PC-9 (cell line): Measurements from ENCODE around the gene TBX20. TPM values are rescaled to one million over a fixed set of nuclear protein-coding genes. Genes with fewer than 3 reads are reported as not detected.

Experiments used
- BruUV-seq: library from RNA; stranded (reverse); fragments of 400-500 nt; replicated peaks from 2 replicates; lab custom pipeline; 2021; lab: Mats Ljungman, UMichigan
- CTCF ChIA-PET: fragments of 300-600 bp; sonication (Branson Sonifier 250); formaldehyde crosslinking; loops from one replicate; lab custom pipeline; 2022; ENCODE audit warnings: antibody characterized with exemption; lab: Charles Lee
- POLR2A ChIA-PET: fragments of 300-600 bp; sonication (Branson Sonifier 250); formaldehyde crosslinking; loops from one replicate; lab custom pipeline; 2022; ENCODE audit warnings: antibody characterized with exemption; ENCODE audit not compliant: unreplicated experiment; lab: Charles Lee
- DNase-seq, 2 experiments: peaks; one replicate each; pipeline versions ENCODE4 v3.0.0 to v3.0.0-alpha.2; 2015 to 2022; ENCODE audit warnings: mixed read lengths in 1 of 2
- H2AFZ ChIP-seq: fragments of 200-600 bp; sonication (generic); 2 replicates; pipeline ENCODE4 v1.8.1; 2017; ENCODE audit warnings: antibody characterized with exemption
- H3F3A ChIP-seq: fragments of 200-600 bp; sonication (generic); 2 replicates; pipeline ENCODE4 v1.8.1; 2017; ENCODE audit warnings: antibody characterized with exemption, mild to moderate bottlenecking, low read depth; ENCODE audit not compliant: insufficient read depth
- H3K27ac ChIP-seq: fragments of 200-600 bp; sonication (generic); 2 replicates; pipeline ENCODE4 v1.6.1; 2016; ENCODE audit warnings: mixed run types
- H3K27me3 ChIP-seq: fragments of 200-600 bp; sonication (generic); 2 replicates; pipeline ENCODE4 v1.6.1; 2016; ENCODE audit warnings: low read depth, mixed run types; ENCODE audit not compliant: insufficient read depth
- H3K36me3 ChIP-seq: fragments of 200-600 bp; sonication (generic); 2 replicates; pipeline ENCODE4 v1.6.1; 2016; ENCODE audit warnings: low read depth, mixed run types
- H3K4me1 ChIP-seq: fragments of 200-600 bp; sonication (generic); replicated peaks from 2 replicates; pipeline ENCODE4 v1.6.1; 2016; ENCODE audit warnings: mixed run types; ENCODE audit not compliant: insufficient read depth
- H3K4me2 ChIP-seq: fragments of 200-600 bp; sonication (generic); 2 replicates; pipeline ENCODE4 v1.6.1; 2017; ENCODE audit warnings: mixed run types
- H3K4me3 ChIP-seq: fragments of 200-600 bp; sonication (generic); 2 replicates; pipeline ENCODE4 v1.6.1; 2016; ENCODE audit warnings: mixed run types
- H3K79me2 ChIP-seq: fragments of 200-600 bp; sonication (generic); 2 replicates; pipeline ENCODE4 v1.6.1; 2017; ENCODE audit warnings: low read depth, mixed run types
- H3K9me2 ChIP-seq: fragments of 200-600 bp; sonication (generic); 2 replicates; pipeline ENCODE4 v1.8.1; 2017; ENCODE audit warnings: mild to moderate bottlenecking; ENCODE audit not compliant: insufficient read depth
- H3K9me3 ChIP-seq: fragments of 200-600 bp; sonication (generic); 2 replicates; pipeline ENCODE4 v1.8.1; 2016; ENCODE audit warnings: low read depth; ENCODE audit not compliant: insufficient read depth
- H4K20me1 ChIP-seq: fragments of 200-600 bp; sonication (generic); 2 replicates; pipeline ENCODE4 v1.8.1; 2017; ENCODE audit not compliant: insufficient read depth
- CTCF ChIP-seq: fragments of 200-600 bp; sonication (generic); conservative IDR thresholded peaks from 2 replicates; pipeline ENCODE4 v1.6.1; 2017; ENCODE audit warnings: mixed run types, antibody characterized with exemption, mild to moderate bottlenecking, moderate library complexity
- EZH2 ChIP-seq: fragments of 200-600 bp; sonication (generic); IDR thresholded peaks from 2 replicates; pipeline ENCODE4 v1.8.0; 2017; ENCODE audit warnings: antibody characterized with exemption, low read depth
- intact Hi-C: fragments of 100-400 bp; cut with micrococcal nuclease; formaldehyde crosslinking; loops from one replicate; pipeline ENCODE4 v1.10.0; 2022; ENCODE audit not compliant: unreplicated experiment
- total RNA-seq: library from RNA; stranded (reverse); gene quantifications from 2 replicates; pipeline ENCODE4 v1.2.3, GENCODE V29; 2021

Gene TBX20
- total RNA-seq, 1 experiment from 2014 or later, result 1.1 TPM

- TF ChIP-seq EZH2, result no peak
- no peak for TF ChIP-seq CTCF
- intact Hi-C loops, result no loop called here
- no peaks in the 10 kb centered on the region for H3K4me1 ChIP-seq
- H3K36me3 ChIP-seq, result no peaks in the 10 kb centered on the region
- CTCF ChIA-PET, result no interaction called here
- H3K9me3 ChIP-seq, result no peaks in the 10 kb centered on the region
- no peaks in the 10 kb centered on the region for H3F3A ChIP-seq
- DNase-seq, result no peak
- no peak overlapping the region for H3K4me3 ChIP-seq
- H3K27ac ChIP-seq, result no peak overlapping the region
- no peak overlapping the region for H3K4me2 ChIP-seq
- no peaks in the 10 kb centered on the region; the same call in none of the 2 replicates for H3K9me2 ChIP-seq
- H2AFZ ChIP-seq, result no peak overlapping the region
- H4K20me1 ChIP-seq, result no peaks in the 10 kb centered on the region
- H3K27me3 ChIP-seq, result no peaks in the 10 kb centered on the region
- no peaks in the 10 kb centered on the region for H3K79me2 ChIP-seq
- BruUV-seq, result no TSS peak
- POLR2A ChIA-PET, result no interaction called here
Observed at GRCh38 chr7:35277359-35277758, 23.5 kb upstream of the TBX20 start.

- Histone ChIP-seq H3K4me1 (no peaks in the 10 kb centered on the region), H3F3A (no peaks in the 10 kb centered on the region), H4K20me1 (no peaks in the 10 kb centered on the region), H3K9me2 (no peaks in the 10 kb centered on the region; the same call in none of the 2 replicates), H3K4me3 (no peak overlapping the region), H3K4me2 (no peak overlapping the region), H3K27ac (no peak overlapping the region), H3K9me3 (no peaks in the 10 kb centered on the region), H3K27me3 (no peaks in the 10 kb centered on the region), H2AFZ (no peak overlapping the region), H3K36me3 (no peaks in the 10 kb centered on the region), H3K79me2 (no peaks in the 10 kb centered on the region)
- TF ChIP-seq EZH2 (no peak), CTCF (no peak)
- ChIA-PET CTCF (no interaction called here), POLR2A (no interaction called here)
- no TSS peak for BruUV-seq
- intact Hi-C loops, result no loop called here
- DNase-seq, result no peak
Observed at GRCh38 chr7:35272246-35272645, 18.3 kb upstream of the TBX20 start.

- Histone ChIP-seq H3K4me3 (no peak overlapping the region), H3K27me3 (no peaks in the 10 kb centered on the region), H3K79me2 (no peaks in the 10 kb centered on the region), H3F3A (no peaks in the 10 kb centered on the region), H3K4me1 (no peaks in the 10 kb centered on the region), H4K20me1 (no peaks in the 10 kb centered on the region), H3K27ac (no peak overlapping the region), H3K36me3 (no peaks in the 10 kb centered on the region), H2AFZ (no peak overlapping the region), H3K4me2 (no peak overlapping the region), H3K9me3 (no peaks in the 10 kb centered on the region), H3K9me2 (no peaks in the 10 kb centered on the region; the same call in 1 of the 2 replicates)
- no TSS peak for BruUV-seq
- ChIA-PET POLR2A (no interaction called here), CTCF (no interaction called here)
- TF ChIP-seq EZH2 (no peak), CTCF (no peak)
- intact Hi-C loops, result no loop called here
- DNase-seq, result no peak
Observed at GRCh38 chr7:35268953-35269352, 15.1 kb upstream of the TBX20 start.
